Prostate gland (tissue), 2 donors: Measurements from ENCODE around the gene SLA2. TPM values are rescaled to one million over a fixed set of nuclear protein-coding genes. Genes with fewer than 3 reads are reported as not detected.

ENCODE experiments used
- DNase-seq: peaks from one replicate; pipeline ENCODE4 v3.0.0-alpha.2; 2019; ENCODE audit warnings: low spot score
- H3K27ac ChIP-seq, 2 donors: fragments of 200-600 bp; sonication (generic); 2 replicates each; pipeline ENCODE4 v1.5.1; 2017 to 2019
- H3K27me3 ChIP-seq: fragments of 200-600 bp; sonication (generic); replicated peaks from 2 replicates; pipeline ENCODE4 v1.5.1; 2019; ENCODE audit not compliant: insufficient read depth
- H3K36me3 ChIP-seq, 2 donors: fragments of 200-600 bp; sonication (generic); 1 replicate in 1 of 2; 2 replicates in 1 of 2; pipeline versions ENCODE4 v1.5.1 to v1.8.1; 2017 to 2019
- H3K4me1 ChIP-seq: fragments of 200-600 bp; sonication (generic); replicated peaks from 2 replicates; pipeline ENCODE4 v1.5.1; 2019
- H3K4me3 ChIP-seq, 2 donors: fragments of 200-600 bp; sonication (generic); 2 replicates each; pipeline ENCODE4 v1.5.1; 2017 to 2019
- H3K9me3 ChIP-seq: fragments of 200-600 bp; sonication (generic); 2 replicates; pipeline ENCODE4 v1.5.1; 2017
- POLR2A ChIP-seq: fragments of 450-650 bp; IDR thresholded peaks from one replicate; pipeline ENCODE4 v1.6.1; 2016; ENCODE audit warnings: antibody characterized with exemption, mild to moderate bottlenecking
- POLR2AphosphoS5 ChIP-seq: sonication (generic); formaldehyde crosslinking; IDR thresholded peaks from one replicate; pipeline ENCODE4 v1.6.1; 2017; ENCODE audit warnings: antibody characterized with exemption
- WGBS: methylation state at CpG from one replicate; pipeline ENCODE4 v1.1.5; 2018; 5-methylcytosine and 5-hydroxymethylcytosine counted together
- intact Hi-C: fragments of 100-400 bp; cut with DNase I; formaldehyde crosslinking; loops from one replicate; pipeline ENCODE4 v1.14.2; 2022
- total RNA-seq, 2 donors: library from RNA; depleted of rRNA; stranded (reverse); fragments of >200 nt; gene quantifications; one replicate each; pipeline ENCODE4 v1.1.0, GENCODE V29; 2016
- TF ChIP-seq, protein P1 (sequence below), 4 experiments: fragments of 200-600 bp in 2 of 4; fragments of 450-650 bp in 2 of 4; sonication (generic) in 2 of 4; IDR thresholded peaks; 1 replicate in 3 of 4; 2 replicates in 1 of 4; pipeline ENCODE4 v1.5.1; 2016 to 2019; ENCODE audit warnings: antibody characterized with exemption in 4 of 4, mild to moderate bottlenecking in 2 of 4, moderate library complexity in 2 of 4

The SLA2 gene
- total RNA-seq, 2 donors from 2014 or later = 0.28 to 0.73 TPM

DNA sequence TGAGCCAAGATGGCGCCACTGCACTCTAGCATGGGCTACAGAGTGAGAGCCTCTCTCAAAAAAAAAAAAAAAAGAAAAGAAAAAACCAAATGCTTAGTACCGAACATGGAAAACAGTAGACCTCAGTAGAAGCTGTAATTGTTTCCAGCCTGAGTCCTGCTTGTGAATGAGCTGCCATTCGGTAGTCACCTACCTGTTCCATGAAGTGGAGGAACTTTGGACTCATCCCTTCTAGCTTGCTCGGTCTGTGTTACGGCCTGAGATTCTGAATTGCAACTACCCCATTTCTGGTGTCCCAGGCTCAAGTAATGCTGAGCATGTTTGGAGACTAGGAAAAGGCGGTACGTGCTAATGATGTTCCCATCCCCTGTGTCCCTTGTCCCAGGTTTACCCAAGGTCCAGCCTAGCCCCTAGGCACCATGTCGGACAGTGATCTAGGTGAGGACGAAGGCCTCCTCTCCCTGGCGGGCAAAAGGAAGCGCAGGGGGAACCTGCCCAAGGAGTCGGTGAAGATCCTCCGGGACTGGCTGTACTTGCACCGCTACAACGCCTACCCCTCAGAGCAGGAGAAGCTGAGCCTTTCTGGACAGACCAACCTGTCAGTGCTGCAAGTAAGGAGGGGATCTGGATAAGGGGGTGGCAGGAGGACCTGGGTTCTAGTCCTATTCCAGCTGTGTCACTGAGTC lies 67.5 kb downstream of the SLA2 start:
- intact Hi-C loops = loop anchor here (10.0 kb wide), 1 partner anchor 286 kb away; a partner anchor contains a TSS
- Histone ChIP-seq H3K4me1 (peaks cover 2% of the 10 kb centered on the region), H3K4me3 (no peak overlapping the region), H3K27me3 (no peaks in the 10 kb centered on the region), H3K9me3 (no peaks in the 10 kb centered on the region), H3K36me3 (no peaks in the 10 kb centered on the region), H3K27ac (no peak overlapping the region)
- no peak for DNase-seq
- TF ChIP-seq POLR2AphosphoS5 (no peak), POLR2A (no peak)
- TF ChIP-seq, protein P1, sequence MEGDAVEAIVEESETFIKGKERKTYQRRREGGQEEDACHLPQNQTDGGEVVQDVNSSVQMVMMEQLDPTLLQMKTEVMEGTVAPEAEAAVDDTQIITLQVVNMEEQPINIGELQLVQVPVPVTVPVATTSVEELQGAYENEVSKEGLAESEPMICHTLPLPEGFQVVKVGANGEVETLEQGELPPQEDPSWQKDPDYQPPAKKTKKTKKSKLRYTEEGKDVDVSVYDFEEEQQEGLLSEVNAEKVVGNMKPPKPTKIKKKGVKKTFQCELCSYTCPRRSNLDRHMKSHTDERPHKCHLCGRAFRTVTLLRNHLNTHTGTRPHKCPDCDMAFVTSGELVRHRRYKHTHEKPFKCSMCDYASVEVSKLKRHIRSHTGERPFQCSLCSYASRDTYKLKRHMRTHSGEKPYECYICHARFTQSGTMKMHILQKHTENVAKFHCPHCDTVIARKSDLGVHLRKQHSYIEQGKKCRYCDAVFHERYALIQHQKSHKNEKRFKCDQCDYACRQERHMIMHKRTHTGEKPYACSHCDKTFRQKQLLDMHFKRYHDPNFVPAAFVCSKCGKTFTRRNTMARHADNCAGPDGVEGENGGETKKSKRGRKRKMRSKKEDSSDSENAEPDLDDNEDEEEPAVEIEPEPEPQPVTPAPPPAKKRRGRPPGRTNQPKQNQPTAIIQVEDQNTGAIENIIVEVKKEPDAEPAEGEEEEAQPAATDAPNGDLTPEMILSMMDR (IDR thresholded peaks at IDR 0.05) = no peak
- WGBS = 89% methylated on average over 15 of the region's 15 CpGs

GRCh38 chr20:36576081-36576445 lies 69.9 kb downstream of the SLA2 start:
- H3K27ac ChIP-seq = no peak overlapping the region
- WGBS = 46% methylated on average over 1 of the region's 1 CpG
- peaks cover 2% of the 10 kb centered on the region for H3K4me1 ChIP-seq
- H3K9me3 ChIP-seq = no peaks in the 10 kb centered on the region
- H3K4me3 ChIP-seq = no peak overlapping the region
- DNase-seq = no peak
- H3K27me3 ChIP-seq = no peaks in the 10 kb centered on the region
- no peak for TF ChIP-seq POLR2A
- TF ChIP-seq, protein P1 (IDR thresholded peaks at IDR 0.05) = no peak
- TF ChIP-seq POLR2AphosphoS5 = no peak
- intact Hi-C loops = loop anchor here (10.0 kb wide), 1 partner anchor 289 kb away; a partner anchor contains a TSS
- no peaks in the 10 kb centered on the region for H3K36me3 ChIP-seq

- Histone ChIP-seq H3K4me3 (peak overlapping the region; percentile 75 to 88), H3K36me3 (no peaks in the 10 kb centered on the region), H3K4me1 (peaks cover 2% of the 10 kb centered on the region), H3K27ac (peak overlapping the region; percentile 92 to 94), H3K27me3 (no peaks in the 10 kb centered on the region), H3K9me3 (no peaks in the 10 kb centered on the region)
- TF ChIP-seq POLR2A = peak; percentile 37
- TF ChIP-seq, protein P1 (IDR thresholded peaks at IDR 0.05) = no peak
- intact Hi-C loops = loop anchor here (5.0 to 10.0 kb wide), 2 partner anchors 33 to 290 kb away; partner anchors contain the start of gene RAB5IF
- 0% methylated on average over 22 of the region's 69 CpGs for WGBS
- DNase-seq = peak; percentile 20
Measured at GRCh38 chr20:36574366-36575135, 71.4 kb downstream of the SLA2 start.

DNA sequence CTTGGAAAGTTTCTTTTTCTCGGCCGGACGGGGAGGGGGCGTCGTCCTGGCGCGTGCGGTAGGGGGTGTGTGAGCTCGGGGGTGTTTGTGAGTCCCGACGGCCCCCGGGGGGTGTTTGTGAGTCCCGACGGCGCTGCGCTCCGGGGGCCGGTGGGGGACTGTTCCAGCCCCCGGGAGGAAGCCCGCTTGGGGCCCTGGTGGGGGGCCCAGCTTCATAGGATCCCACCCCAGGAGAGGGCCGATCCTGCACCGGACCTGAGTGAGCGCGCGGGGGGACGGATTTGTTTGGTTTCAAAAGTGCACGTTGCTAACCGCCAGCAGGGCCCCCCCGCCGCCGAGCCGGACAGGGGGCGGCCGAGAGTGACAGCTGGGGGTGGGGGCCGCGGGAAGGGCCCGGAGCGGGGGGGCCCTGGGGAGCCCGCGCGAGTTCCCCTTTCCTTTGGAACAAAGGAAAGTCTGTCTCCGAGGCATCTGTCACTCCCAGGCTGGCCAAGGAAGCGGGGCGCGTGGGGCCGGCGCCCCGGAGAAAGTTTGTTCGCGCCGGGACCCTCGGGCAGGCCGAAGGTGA lies 72.1 kb downstream of the SLA2 start:
- DNase-seq = peak; percentile 14
- H3K27me3 ChIP-seq = no peaks in the 10 kb centered on the region
- whole genome bisulfite sequencing = 0% methylated on average over 29 of the region's 53 CpGs

More for the DNA sequence above, 72.1 kb downstream of the SLA2 start:
- Histone ChIP-seq H3K9me3 (no peaks in the 10 kb centered on the region), H3K36me3 (no peaks in the 10 kb centered on the region), H3K4me1 (peaks cover 2% of the 10 kb centered on the region), H3K4me3 (peak overlapping the region; percentile 75 to 88), H3K27ac (peak overlapping the region; percentile 92 to 94)
- TF ChIP-seq, protein P1 (IDR thresholded peaks at IDR 0.05) = no peak
- no peak for TF ChIP-seq POLR2AphosphoS5
- no peak for TF ChIP-seq POLR2A
- intact Hi-C loops = loop anchor here (5.0 to 10.0 kb wide), 2 partner anchors 33 to 291 kb away; partner anchors contain the start of gene RAB5IF
